ENCODE data around the gene SNTG2. TPM values are rescaled to one million over a fixed set of nuclear protein-coding genes. Genes with fewer than 3 reads are reported as not detected.

SNTG2 gene
- total RNA-seq, 1 donor from 2014 or later, result not detected

DNA sequence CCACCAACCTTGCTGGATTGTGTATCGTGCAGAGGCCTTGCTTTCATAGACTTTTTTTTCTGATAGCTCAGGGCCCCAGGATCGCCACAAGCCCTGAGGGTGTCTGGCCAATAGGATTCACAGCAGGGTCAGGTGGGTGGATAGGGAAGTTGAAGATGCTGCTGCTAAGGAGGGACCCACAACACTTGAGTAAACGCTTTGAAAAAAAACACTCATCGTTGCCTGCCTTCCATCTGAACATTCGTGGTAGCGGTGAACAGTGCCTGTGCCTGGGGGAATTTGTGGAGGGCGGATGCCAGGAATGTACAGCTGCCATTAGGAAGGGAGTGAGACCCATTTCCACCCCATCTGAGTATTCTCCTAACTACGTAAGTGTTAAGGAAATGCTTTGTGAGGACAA is 358.0 kb downstream of the SNTG2 start:
- H3K4me3 ChIP-seq (ENCODE audit: low read depth, low read length), result no peak overlapping the region
- DNase-seq (ENCODE audit: low read depth), result no peak
- no peak for TF ChIP-seq CTCF (conservative IDR thresholded peaks at IDR 0.05; ENCODE audit: low read depth, low read length)

DNA sequence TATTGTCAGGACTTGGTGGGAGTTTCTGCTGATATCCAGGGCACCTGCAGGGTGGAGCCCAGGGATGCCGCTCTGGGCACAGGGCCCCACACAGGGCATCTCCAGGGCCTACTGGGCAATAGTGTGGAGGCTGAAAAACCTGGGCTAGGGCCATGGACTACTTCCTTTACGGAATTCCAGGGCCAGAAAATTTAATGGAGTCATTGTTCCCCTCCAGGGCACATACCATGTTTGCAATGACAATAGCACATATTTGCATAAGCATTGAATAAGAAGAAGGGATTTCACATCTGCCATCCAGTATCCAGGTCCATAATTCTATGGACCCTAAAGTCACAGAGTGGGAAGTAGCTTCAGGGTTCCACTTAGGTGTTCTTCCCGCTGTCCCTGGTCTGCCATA is 358.9 kb downstream of the SNTG2 start:
- no peak for TF ChIP-seq CTCF (conservative IDR thresholded peaks at IDR 0.05; ENCODE audit: low read depth, low read length)
- no peak for DNase-seq (ENCODE audit: low read depth)
- no peak overlapping the region for H3K4me3 ChIP-seq (ENCODE audit: low read depth, low read length)

- DNase-seq (ENCODE audit: low read depth), result no peak
- H3K4me3 ChIP-seq (ENCODE audit: low read depth, low read length), result no peak overlapping the region
- TF ChIP-seq CTCF (conservative IDR thresholded peaks at IDR 0.05; ENCODE audit: low read depth, low read length), result no peak
Measured at GRCh38 chr2:1310202-1310601, 359.6 kb downstream of the SNTG2 start.

GRCh38 chr2:1310866-1311265 is 360.2 kb downstream of the SNTG2 start:
- no peak overlapping the region for H3K4me3 ChIP-seq (ENCODE audit: low read depth, low read length)
- no peak for DNase-seq (ENCODE audit: low read depth)
- TF ChIP-seq CTCF (conservative IDR thresholded peaks at IDR 0.05; ENCODE audit: low read depth, low read length), result no peak

DNA sequence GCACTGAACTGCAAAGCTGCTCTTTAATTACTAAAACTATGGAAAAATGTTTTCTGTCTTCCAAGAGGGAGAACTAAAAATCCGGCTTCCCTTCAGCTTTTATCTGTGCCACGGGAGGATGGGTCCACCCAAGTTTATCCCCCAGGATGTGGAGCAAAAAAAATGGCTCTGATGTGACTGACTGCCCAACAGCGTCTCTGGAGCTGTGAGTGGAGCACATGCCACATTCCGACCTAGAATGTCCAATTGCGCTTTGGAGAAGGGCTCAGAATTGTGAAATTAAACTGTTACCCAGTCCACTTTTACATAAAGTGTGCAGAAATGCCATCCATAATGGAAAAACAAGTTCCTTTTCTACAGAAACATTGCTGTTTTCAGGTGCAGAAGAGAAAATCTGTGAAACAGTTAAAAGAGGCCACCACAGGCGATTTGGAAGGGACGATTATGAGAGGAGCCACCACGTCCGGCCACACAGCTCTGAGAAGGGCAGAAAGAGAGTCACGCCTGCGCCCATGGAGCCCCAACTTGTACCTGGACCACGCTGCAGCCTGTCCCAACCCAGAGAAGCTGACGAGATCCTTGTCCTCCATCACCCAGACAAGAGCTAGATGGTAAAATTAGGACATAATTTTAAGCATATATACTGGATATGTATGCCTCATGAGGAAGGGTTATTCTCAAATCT is 362.7 kb downstream of the SNTG2 start:
- H3K4me3 ChIP-seq (ENCODE audit: low read depth, low read length), result no peak overlapping the region
- DNase-seq (ENCODE audit: low read depth), result no peak
- no peak for TF ChIP-seq CTCF (conservative IDR thresholded peaks at IDR 0.05; ENCODE audit: low read depth, low read length)

- H3K4me3 ChIP-seq (ENCODE audit: low read depth, low read length), result no peak overlapping the region
- DNase-seq (ENCODE audit: low read depth), result no peak
- no peak for TF ChIP-seq CTCF (conservative IDR thresholded peaks at IDR 0.05; ENCODE audit: low read depth, low read length)
Measured at GRCh38 chr2:1314254-1314653, 363.6 kb downstream of the SNTG2 start.

GRCh38 chr2:1318366-1319009 is 367.8 kb downstream of the SNTG2 start:
- no peak for TF ChIP-seq CTCF (conservative IDR thresholded peaks at IDR 0.05; ENCODE audit: low read depth, low read length)
- DNase-seq (ENCODE audit: low read depth), result no peak
- no peak overlapping the region for H3K4me3 ChIP-seq (ENCODE audit: low read depth, low read length)

Measured in epithelial cell of proximal tubule (primary cell).